ENCODE results near the gene LOXL3. TPM values are rescaled to one million over a fixed set of nuclear protein-coding genes. Genes with fewer than 3 reads are reported as not detected.

The LOXL3 gene
- total RNA-seq, 2 experiments from 2014 or later, result 0.21 to 0.98 TPM

DNA sequence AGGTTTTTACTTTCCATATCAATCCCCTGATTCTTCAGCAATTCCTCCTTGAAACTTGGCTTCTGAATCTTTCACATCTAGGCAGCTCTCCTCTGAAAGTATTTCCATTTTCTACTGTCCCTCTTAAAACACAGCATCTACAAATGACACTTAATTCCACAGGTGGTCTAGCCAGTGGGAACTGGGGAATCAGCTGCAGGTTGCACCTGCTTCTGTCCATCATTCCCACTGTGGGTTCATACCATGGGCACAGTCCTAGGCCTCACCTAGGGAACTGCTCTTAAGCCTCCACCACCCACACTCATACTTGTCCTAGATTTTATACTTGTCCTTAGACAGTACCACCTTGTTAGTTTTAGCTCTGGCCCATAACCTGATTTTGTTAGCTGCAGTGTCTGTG, 2.2 kb downstream of the LOXL3 start:
- H3K9me2 ChIP-seq (ENCODE audit: insufficient read depth, low read length), result no peaks in the 10 kb centered on the region
- TF ChIP-seq EZH2phosphoT487 (IDR thresholded peaks at IDR 0.05; ENCODE audit: borderline replicate concordance, low read depth, low read length), result no peak
- no peak for TF ChIP-seq CTCF (conservative IDR thresholded peaks at IDR 0.05; ENCODE audit: low read length)
- H3K9me3 ChIP-seq (ENCODE audit: low read length), result no peaks in the 10 kb centered on the region
- POLR2A ChIA-PET, result interaction anchor here (0.6 kb wide), 1 partner anchor 10 kb away, joined by 3 read pairs; no protein-coding TSS in a partner anchor
- CTCF ChIA-PET (ENCODE audit: unreplicated experiment), result interaction anchor here (0.5 kb wide), 1 partner anchor 77 kb away, joined by 5 read pairs; no protein-coding TSS in a partner anchor
- H3K27ac ChIP-seq (ENCODE audit: low read depth, low read length, poor library complexity, severe bottlenecking), result no peak overlapping the region
- intact Hi-C loops (cut with micrococcal nuclease; ENCODE audit: unreplicated experiment), result no loop called here
- H4K20me1 ChIP-seq (ENCODE audit: insufficient read depth, low read length), result no peaks in the 10 kb centered on the region
- no peak for DNase-seq (ENCODE audit: low spot score)
- no peak overlapping the region for H3K4me3 ChIP-seq (ENCODE audit: low read depth, low read length, poor library complexity, severe bottlenecking)
- H3K36me3 ChIP-seq (ENCODE audit: insufficient read depth, low read length), result no peaks in the 10 kb centered on the region
- H3K4me1 ChIP-seq (ENCODE audit: insufficient read depth, low read length, poor library complexity, severe bottlenecking), result peaks cover 13% of the 10 kb centered on the region
- no peak overlapping the region for H3K4me2 ChIP-seq (ENCODE audit: low read length)
- H3K79me2 ChIP-seq (ENCODE audit: insufficient read depth, low read depth, low read length), result no peaks in the 10 kb centered on the region
- no peak overlapping the region for H2AFZ ChIP-seq (ENCODE audit: low read length)
- BruUV-seq (replicated peaks), result no TSS peak

DNA sequence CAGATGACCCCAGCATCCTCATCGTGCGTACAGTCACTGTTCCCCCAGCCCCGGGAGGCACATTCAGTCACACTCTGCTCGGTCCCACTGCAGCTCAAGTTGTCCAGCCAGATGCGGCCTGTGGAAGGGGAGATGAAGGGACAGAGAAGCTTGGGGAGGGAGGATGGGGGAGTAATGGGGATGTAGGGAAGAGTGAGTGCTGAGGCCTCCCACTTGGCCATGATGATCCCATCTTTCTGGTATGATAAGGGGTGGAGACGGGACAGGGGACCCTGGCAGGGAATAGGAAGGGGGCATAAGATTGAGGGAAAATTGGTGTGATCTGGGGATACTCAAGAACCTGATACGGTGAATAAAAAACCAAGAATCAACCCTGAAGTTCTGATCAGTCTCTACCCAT, 3.5 kb downstream of the LOXL3 start:
- no peaks in the 10 kb centered on the region for H3K9me2 ChIP-seq (ENCODE audit: insufficient read depth, low read length)
- no peak overlapping the region for H2AFZ ChIP-seq (ENCODE audit: low read length)
- TF ChIP-seq CTCF (conservative IDR thresholded peaks at IDR 0.05; ENCODE audit: low read length) (no peak), EZH2phosphoT487 (IDR thresholded peaks at IDR 0.05; ENCODE audit: borderline replicate concordance, low read depth, low read length) (no peak)
- no peak overlapping the region for H3K4me2 ChIP-seq (ENCODE audit: low read length)
- POLR2A ChIA-PET, result interaction anchor here (0.5 kb wide), 1 partner anchor 640 kb away, joined by 3 read pairs; no protein-coding TSS in a partner anchor
- no peaks in the 10 kb centered on the region for H4K20me1 ChIP-seq (ENCODE audit: insufficient read depth, low read length)
- no peak for DNase-seq (ENCODE audit: low spot score)
- CTCF ChIA-PET (ENCODE audit: unreplicated experiment), result no interaction called here
- H3K4me3 ChIP-seq (ENCODE audit: low read depth, low read length, poor library complexity, severe bottlenecking), result no peak overlapping the region
- no peaks in the 10 kb centered on the region for H3K9me3 ChIP-seq (ENCODE audit: low read length)
- no peaks in the 10 kb centered on the region for H3K36me3 ChIP-seq (ENCODE audit: insufficient read depth, low read length)
- intact Hi-C loops (cut with micrococcal nuclease; ENCODE audit: unreplicated experiment), result no loop called here
- H3K27ac ChIP-seq (ENCODE audit: low read depth, low read length, poor library complexity, severe bottlenecking), result no peak overlapping the region
- H3K79me2 ChIP-seq (ENCODE audit: insufficient read depth, low read depth, low read length), result no peaks in the 10 kb centered on the region
- no TSS peak for BruUV-seq (replicated peaks)
- peaks cover 9% of the 10 kb centered on the region for H3K4me1 ChIP-seq (ENCODE audit: insufficient read depth, low read length, poor library complexity, severe bottlenecking)

GRCh38 chr2:74548900-74549826, 4.6 kb downstream of the LOXL3 start:
- CTCF ChIA-PET (ENCODE audit: unreplicated experiment), result no interaction called here
- H2AFZ ChIP-seq (ENCODE audit: low read length), result no peak overlapping the region

More at GRCh38 chr2:74548900-74549826, 4.6 kb downstream of the LOXL3 start:
- H4K20me1 ChIP-seq (ENCODE audit: insufficient read depth, low read length), result no peaks in the 10 kb centered on the region
- H3K36me3 ChIP-seq (ENCODE audit: insufficient read depth, low read length), result no peaks in the 10 kb centered on the region
- POLR2A ChIA-PET, result no interaction called here
- no peaks in the 10 kb centered on the region for H3K9me3 ChIP-seq (ENCODE audit: low read length)
- no peaks in the 10 kb centered on the region for H3K79me2 ChIP-seq (ENCODE audit: insufficient read depth, low read depth, low read length)
- no peak overlapping the region for H3K4me2 ChIP-seq (ENCODE audit: low read length)
- BruUV-seq (replicated peaks), result no TSS peak
- no peak overlapping the region for H3K27ac ChIP-seq (ENCODE audit: low read depth, low read length, poor library complexity, severe bottlenecking)
- intact Hi-C loops (cut with micrococcal nuclease; ENCODE audit: unreplicated experiment), result loop anchor here (5.0 kb wide), 1 partner anchor 38 kb away; no protein-coding TSS in a partner anchor
- H3K9me2 ChIP-seq (ENCODE audit: insufficient read depth, low read length), result no peaks in the 10 kb centered on the region
- DNase-seq (ENCODE audit: low spot score), result no peak
- peaks cover 7% of the 10 kb centered on the region for H3K4me1 ChIP-seq (ENCODE audit: insufficient read depth, low read length, poor library complexity, severe bottlenecking)
- TF ChIP-seq CTCF (conservative IDR thresholded peaks at IDR 0.05; ENCODE audit: low read length) (no peak), EZH2phosphoT487 (IDR thresholded peaks at IDR 0.05; ENCODE audit: borderline replicate concordance, low read depth, low read length) (no peak)
- H3K4me3 ChIP-seq (ENCODE audit: low read depth, low read length, poor library complexity, severe bottlenecking), result no peak overlapping the region
